Naive B cell (primary cell): ENCODE measurements around the gene NSMCE1. TPM values are rescaled to one million over a fixed set of nuclear protein-coding genes. Genes with fewer than 3 reads are reported as not detected.
"Not testable (repeated sequence)": the region's sequence is repeated elsewhere in the genome, so short reads cannot be mapped to it uniquely, and the experiment has no call there.

ENCODE experiments used
- ATAC-seq, 2 donors: fragments of 150-1000 bp; cut with Tn5 transposase; 2 replicates each; pipeline ENCODE4 v1.10.0; 2021; ENCODE audit warnings: low read depth in 2 of 2, mild to moderate bottlenecking in 2 of 2, moderate library complexity in 2 of 2
- DNase-seq: peaks from one replicate; pipeline ENCODE4 v3.0.0; 2022
- H3K27ac Mint-ChIP-seq, 6 donors: one replicate each; pipeline ENCODE4 v1.8.0; 2020 to 2022; ENCODE audit warnings: mild to moderate bottlenecking in 6 of 6, mixed read lengths in 6 of 6, moderate library complexity in 5 of 6, inconsistent platforms in 2 of 6
- H3K27me3 Mint-ChIP-seq, 3 donors: one replicate each; pipeline ENCODE4 v1.8.0; 2021 to 2022; ENCODE audit warnings: mixed read lengths in 3 of 3, mild to moderate bottlenecking in 1 of 3
- H3K36me3 Mint-ChIP-seq, 2 donors: one replicate each; pipeline ENCODE4 v1.8.0; 2020 to 2022; ENCODE audit warnings: mixed read lengths in 2 of 2, inconsistent platforms in 1 of 2, mild to moderate bottlenecking in 1 of 2
- H3K4me1 Mint-ChIP-seq, 3 donors: one replicate each; pipeline ENCODE4 v1.8.0; 2020 to 2022; ENCODE audit warnings: mixed read lengths in 3 of 3, inconsistent platforms in 1 of 3, mild to moderate bottlenecking in 1 of 3, moderate library complexity in 1 of 3
- H3K4me3 Mint-ChIP-seq, 8 donors: one replicate each; pipeline ENCODE4 v1.8.0; 2020 to 2022; ENCODE audit warnings: mild to moderate bottlenecking in 8 of 8, mixed read lengths in 8 of 8, moderate library complexity in 8 of 8, inconsistent platforms in 2 of 8
- H3K9me3 Mint-ChIP-seq, 7 donors: one replicate each; pipeline ENCODE4 v1.8.0; 2020 to 2022; ENCODE audit warnings: mixed read lengths in 7 of 7, mild to moderate bottlenecking in 5 of 7, inconsistent platforms in 2 of 7, moderate library complexity in 1 of 7
- polyA plus RNA-seq, 6 donors: library from polyadenylated mRNA; unstranded; fragments of 300-500 nt; fragmentation: Illumina TruSeq; gene quantifications; one replicate each; pipeline ENCODE4 v1.2.3, GENCODE V29; 2021; ENCODE audit warnings: low read depth in 6 of 6

NSMCE1 gene
- polyA plus RNA-seq, 6 donors from 2014 or later = 178 to 217 (median 195) TPM

DNA sequence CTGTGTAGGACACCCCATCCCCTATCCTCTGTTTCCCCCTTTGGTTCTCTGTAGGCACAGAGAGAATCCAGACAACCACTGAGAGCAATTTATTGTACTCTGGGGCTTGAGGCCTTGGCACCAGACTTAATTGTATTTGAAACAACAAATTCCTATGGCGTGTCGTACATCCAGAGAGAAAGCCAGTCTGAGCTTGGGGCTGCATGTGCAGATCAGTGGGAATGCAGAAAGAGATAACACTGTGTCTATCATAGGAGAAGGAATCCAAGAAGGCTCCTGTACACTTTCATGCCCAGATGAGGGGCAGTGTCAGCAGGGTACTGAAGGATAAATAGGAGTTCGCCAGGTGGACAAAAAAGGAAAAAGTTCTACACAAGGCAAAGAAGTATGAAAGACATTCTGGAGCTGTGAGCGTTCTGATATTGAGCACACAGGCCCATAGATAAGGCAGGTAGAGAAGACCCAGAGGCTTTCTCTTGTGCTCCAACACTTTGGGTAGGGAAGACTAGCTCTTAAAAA is 23.2 kb upstream of the NSMCE1 start:
- Mint-ChIP-seq H3K27ac (peak overlapping the region in 3 of 6 donors; percentile 52 to 82 (median 79)), H3K36me3 (no peaks in the 10 kb centered on the region)
- no peak for ATAC-seq

DNA sequence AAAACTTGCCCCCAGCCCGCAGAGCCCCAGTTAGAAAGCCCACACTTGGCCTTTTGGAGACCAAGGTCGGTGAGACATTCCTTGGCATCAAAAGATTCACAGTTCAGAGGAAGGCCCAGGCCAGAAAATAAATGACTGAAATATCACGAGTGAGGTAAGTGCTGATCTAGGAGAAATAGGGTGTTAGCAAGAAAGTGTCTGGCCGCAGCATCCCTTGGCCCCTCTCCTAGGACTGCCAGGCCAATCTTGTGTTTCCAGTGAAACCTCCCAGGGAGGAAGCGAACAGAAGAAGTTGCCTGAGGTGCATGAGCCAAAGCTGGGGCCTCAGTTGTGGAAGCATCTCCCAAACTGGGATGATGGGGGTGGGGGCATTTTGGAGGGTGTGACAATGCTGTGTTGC is 22.5 kb upstream of the NSMCE1 start:
- no peaks in the 10 kb centered on the region for H3K27me3 Mint-ChIP-seq
- H3K36me3 Mint-ChIP-seq = no peaks in the 10 kb centered on the region
- H3K9me3 Mint-ChIP-seq = peaks cover 0 to 6% (median 0%) of the 10 kb centered on the region in 7 donors
- H3K27ac Mint-ChIP-seq = peak overlapping the region in 2 of 6 donors; percentile 42 to 81
- no peak for DNase-seq
- H3K4me1 Mint-ChIP-seq = peaks cover 37 to 71% (median 51%) of the 10 kb centered on the region in 3 donors
- ATAC-seq = no peak
- no peak overlapping the region for H3K4me3 Mint-ChIP-seq

More for the DNA sequence above, 23.2 kb upstream of the NSMCE1 start:
- Mint-ChIP-seq H3K4me3 (peak overlapping the region in 1 of 8 donors; percentile 13), H3K27me3 (no peaks in the 10 kb centered on the region), H3K9me3 (peaks cover 0 to 6% (median 0%) of the 10 kb centered on the region in 7 donors), H3K4me1 (peaks cover 33 to 71% (median 51%) of the 10 kb centered on the region in 3 donors)
- DNase-seq = no peak

DNA sequence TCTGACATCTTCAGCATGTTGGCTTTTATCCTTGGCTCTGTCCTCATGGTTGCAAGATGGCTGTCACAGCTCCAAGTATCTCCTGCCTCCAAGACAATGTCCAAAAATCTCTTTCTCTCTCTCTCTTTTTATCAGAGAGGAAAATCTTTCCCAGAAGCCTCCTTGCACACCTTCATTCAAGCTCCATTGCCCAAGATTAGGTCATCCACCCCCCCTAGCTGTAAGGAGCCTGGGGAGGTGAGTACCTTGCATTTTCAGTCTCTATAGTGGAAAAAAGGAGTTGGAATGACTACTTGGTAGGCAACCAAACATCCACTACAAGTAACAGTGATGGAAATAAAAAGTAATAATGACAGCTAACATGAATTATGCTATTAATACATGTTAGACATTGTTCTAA is 22.0 kb upstream of the NSMCE1 start:
- H3K27ac Mint-ChIP-seq = peak overlapping the region in 4 of 6 donors; percentile 3 to 44 (median 30)
- peak overlapping the region in 2 of 8 donors; percentile 12 to 16 for H3K4me3 Mint-ChIP-seq
- H3K9me3 Mint-ChIP-seq = peaks cover 0 to 6% (median 0%) of the 10 kb centered on the region in 7 donors

DNA sequence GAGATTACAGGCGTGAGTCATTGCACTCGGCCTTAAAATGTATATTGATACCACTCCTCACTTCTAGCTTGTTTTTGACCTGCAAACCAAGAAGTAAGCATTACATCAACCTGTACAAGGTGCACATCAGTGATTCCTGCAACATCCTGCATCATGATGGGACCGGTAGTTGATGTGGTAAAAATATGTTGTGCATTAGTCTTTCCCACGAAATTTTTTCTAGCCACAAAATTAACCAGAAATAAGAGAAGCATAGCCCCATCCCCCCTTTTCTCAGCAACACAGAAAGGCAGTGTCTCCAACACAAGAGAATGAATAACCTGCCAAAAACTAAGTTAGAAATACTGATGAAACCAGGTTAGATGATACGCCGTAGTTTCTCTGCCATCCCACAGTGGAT is 21.1 kb upstream of the NSMCE1 start:
- H3K27ac Mint-ChIP-seq = peak overlapping the region in 3 of 6 donors; percentile 34 to 47 (median 44)
- no peaks in the 10 kb centered on the region for H3K36me3 Mint-ChIP-seq
- DNase-seq (no peak), ATAC-seq (no peak)
- peaks cover 0 to 6% (median 0%) of the 10 kb centered on the region in 7 donors for H3K9me3 Mint-ChIP-seq
- peak overlapping the region in 2 of 8 donors; percentile 4 to 54 for H3K4me3 Mint-ChIP-seq
- H3K4me1 Mint-ChIP-seq = peaks cover 43 to 74% (median 54%) of the 10 kb centered on the region in 3 donors
- H3K27me3 Mint-ChIP-seq = no peaks in the 10 kb centered on the region

More for the DNA sequence above, 22.0 kb upstream of the NSMCE1 start:
- Mint-ChIP-seq H3K36me3 (no peaks in the 10 kb centered on the region), H3K4me1 (peaks cover 38 to 71% (median 51%) of the 10 kb centered on the region in 3 donors), H3K27me3 (no peaks in the 10 kb centered on the region)
- ATAC-seq (no peak), DNase-seq (no peak)

DNA sequence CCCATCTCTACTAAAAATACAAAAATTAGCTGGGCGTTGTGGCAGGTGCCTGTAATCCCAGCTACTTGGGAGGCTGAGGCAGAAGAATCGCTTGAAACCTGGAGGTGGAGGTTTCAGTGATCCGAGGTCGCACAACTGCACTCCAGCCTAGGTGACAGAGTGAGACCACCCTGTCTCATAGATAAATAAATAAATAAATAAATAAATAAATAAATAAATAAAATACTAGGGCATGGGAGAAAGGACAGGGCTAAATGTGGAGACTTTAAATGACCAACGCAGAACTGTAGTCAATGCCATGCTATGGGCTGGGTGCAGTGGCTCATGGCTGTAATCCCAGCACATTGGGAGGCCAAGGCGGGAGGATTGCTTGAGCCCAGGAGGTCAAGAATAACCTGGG is 19.7 kb upstream of the NSMCE1 start:
- not testable (repeated sequence) for H3K27me3 Mint-ChIP-seq, H3K36me3 Mint-ChIP-seq, ATAC-seq, H3K9me3 Mint-ChIP-seq, DNase-seq, H3K4me3 Mint-ChIP-seq
- Mint-ChIP-seq H3K27ac (peak overlapping the region in 2 of 6 donors; percentile 54 to 60), H3K4me1 (peaks cover 50 to 87% (median 65%) of the 10 kb centered on the region in 3 donors)

DNA sequence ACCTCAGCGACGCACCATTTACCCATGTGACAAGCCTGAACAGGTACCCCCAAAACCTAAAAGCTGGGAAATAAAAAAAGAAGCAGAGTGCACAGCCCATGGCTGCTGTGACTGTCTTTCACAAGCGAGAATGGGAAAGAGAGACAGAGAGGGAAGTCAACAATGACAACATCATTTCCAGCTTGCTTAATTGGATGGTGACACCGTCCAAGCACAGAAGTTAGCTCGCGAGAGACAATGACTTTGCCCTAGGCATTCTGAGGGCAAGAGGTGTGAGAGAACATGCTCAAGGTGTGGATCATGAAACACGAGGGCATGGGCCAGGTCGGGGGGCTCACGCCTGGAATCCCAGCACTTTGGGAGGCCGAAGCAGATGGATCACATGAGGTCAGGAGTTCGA is 19.3 kb upstream of the NSMCE1 start:
- ATAC-seq (no peak), DNase-seq (no peak)
- Mint-ChIP-seq H3K9me3 (peaks cover 0 to 6% (median 0%) of the 10 kb centered on the region in 7 donors), H3K27me3 (no peaks in the 10 kb centered on the region), H3K4me1 (peaks cover 50 to 86% (median 62%) of the 10 kb centered on the region in 3 donors), H3K4me3 (peak overlapping the region in 1 of 8 donors; percentile 21), H3K27ac (peak overlapping the region in 2 of 6 donors; percentile 53 to 89), H3K36me3 (no peaks in the 10 kb centered on the region)

DNA sequence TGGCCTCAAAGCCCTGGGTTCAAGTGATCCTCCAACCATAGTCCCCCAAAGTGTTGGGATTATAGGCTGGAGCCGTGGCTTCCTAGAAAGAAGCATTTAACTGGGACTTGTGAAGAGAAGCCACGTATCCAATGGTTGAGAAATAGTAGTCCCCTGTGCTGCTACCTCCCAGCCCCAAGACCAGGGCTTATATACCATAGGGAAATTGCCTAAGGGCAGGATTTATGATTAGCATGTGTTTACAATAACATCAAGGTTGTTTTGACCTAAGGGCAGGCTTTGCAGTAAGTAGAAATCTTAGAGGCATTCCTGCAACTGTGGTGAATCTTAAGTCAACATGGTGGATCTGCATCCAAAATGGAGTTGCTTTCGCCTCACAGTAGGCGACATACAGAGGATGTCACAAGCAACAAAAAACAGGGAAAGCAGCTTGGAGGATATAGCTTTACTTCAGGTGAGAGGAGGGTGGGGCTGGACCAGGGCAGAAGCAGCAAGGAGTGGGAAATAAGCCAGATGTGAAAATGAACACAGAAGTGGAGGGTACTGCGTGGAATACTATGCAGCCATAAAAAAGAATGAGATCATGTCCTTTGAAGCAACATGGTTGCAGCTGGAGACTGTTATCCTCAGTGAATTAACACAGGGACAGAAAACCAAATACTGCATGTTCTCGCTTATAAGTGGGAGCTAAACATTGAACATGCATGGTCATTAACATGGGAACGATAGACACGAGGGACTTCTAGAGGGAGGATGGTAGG is 18.7 kb upstream of the NSMCE1 start:
- Mint-ChIP-seq H3K9me3 (peaks cover 0 to 6% (median 0%) of the 10 kb centered on the region in 7 donors), H3K4me3 (peak overlapping the region in 1 of 8 donors; percentile 21), H3K27me3 (no peaks in the 10 kb centered on the region), H3K27ac (peak overlapping the region in 4 of 6 donors; percentile 53 to 89 (median 67)), H3K36me3 (no peaks in the 10 kb centered on the region), H3K4me1 (peaks cover 54 to 88% (median 62%) of the 10 kb centered on the region in 3 donors)
- DNase-seq (no peak), ATAC-seq (no peak)

DNA sequence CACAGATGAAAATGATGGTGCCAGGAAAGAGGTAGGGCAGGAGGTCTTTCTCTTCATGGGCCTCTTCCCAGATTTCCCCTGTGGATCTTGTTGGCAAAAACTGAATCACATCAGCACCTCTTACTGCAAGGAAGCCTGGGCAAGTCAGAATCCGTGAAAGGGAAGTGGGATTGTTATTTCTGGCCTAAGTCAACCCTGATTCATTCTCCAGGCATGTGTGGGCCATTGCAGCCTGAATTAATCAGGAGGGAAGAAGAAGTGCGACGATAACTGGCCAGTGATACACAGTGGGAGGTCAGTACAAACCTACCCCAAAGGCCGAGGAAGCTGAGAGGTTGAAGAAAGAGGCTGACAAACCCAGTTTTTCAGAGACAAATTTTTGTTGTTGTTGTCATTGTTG is 17.9 kb upstream of the NSMCE1 start:
- ATAC-seq (no peak), DNase-seq (no peak)
- peak overlapping the region in 3 of 8 donors; percentile 6 to 45 (median 15) for H3K4me3 Mint-ChIP-seq
- H3K9me3 Mint-ChIP-seq = peaks cover 0 to 6% (median 0%) of the 10 kb centered on the region in 7 donors
- H3K4me1 Mint-ChIP-seq = peaks cover 57 to 86% (median 63%) of the 10 kb centered on the region in 3 donors
- no peaks in the 10 kb centered on the region for H3K36me3 Mint-ChIP-seq
- H3K27ac Mint-ChIP-seq = peak overlapping the region in 3 of 6 donors; percentile 48 to 81 (median 54)
- no peaks in the 10 kb centered on the region for H3K27me3 Mint-ChIP-seq

DNA sequence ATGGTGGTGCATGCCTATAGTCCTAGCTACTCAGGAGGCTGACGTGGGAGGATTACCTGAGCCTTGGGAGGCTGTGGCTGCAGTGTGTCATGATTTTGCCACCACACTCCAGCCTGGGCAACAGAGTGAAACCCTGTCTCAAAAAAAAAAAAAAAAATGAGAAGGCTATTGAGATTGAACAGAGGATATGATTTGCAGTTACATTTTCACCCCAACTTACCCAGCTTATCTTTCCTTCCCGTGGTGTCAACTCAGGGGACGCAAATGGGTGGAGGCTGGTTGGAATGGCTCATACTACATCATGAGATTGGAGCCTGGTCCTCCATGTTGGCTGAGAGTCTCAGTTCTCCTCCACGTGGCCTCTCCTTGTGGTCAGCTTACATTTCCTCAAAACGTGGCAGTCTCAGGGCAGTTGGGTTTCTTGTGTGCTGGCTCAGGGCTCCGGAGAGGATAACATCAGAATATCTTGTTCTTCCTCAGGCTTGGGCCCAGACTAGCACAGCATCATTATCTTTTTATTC is 17.2 kb upstream of the NSMCE1 start:
- no peaks in the 10 kb centered on the region for H3K36me3 Mint-ChIP-seq
- peak; percentile 35 to 40 for ATAC-seq
- DNase-seq = no peak
- peaks cover 56 to 84% (median 67%) of the 10 kb centered on the region in 3 donors for H3K4me1 Mint-ChIP-seq
- H3K27ac Mint-ChIP-seq = peak overlapping the region; percentile 48 to 92 (median 70)
- H3K27me3 Mint-ChIP-seq = no peaks in the 10 kb centered on the region
- H3K9me3 Mint-ChIP-seq = peaks cover 0 to 6% (median 0%) of the 10 kb centered on the region in 7 donors
- peak overlapping the region in 4 of 8 donors; percentile 34 to 81 (median 56) for H3K4me3 Mint-ChIP-seq

DNA sequence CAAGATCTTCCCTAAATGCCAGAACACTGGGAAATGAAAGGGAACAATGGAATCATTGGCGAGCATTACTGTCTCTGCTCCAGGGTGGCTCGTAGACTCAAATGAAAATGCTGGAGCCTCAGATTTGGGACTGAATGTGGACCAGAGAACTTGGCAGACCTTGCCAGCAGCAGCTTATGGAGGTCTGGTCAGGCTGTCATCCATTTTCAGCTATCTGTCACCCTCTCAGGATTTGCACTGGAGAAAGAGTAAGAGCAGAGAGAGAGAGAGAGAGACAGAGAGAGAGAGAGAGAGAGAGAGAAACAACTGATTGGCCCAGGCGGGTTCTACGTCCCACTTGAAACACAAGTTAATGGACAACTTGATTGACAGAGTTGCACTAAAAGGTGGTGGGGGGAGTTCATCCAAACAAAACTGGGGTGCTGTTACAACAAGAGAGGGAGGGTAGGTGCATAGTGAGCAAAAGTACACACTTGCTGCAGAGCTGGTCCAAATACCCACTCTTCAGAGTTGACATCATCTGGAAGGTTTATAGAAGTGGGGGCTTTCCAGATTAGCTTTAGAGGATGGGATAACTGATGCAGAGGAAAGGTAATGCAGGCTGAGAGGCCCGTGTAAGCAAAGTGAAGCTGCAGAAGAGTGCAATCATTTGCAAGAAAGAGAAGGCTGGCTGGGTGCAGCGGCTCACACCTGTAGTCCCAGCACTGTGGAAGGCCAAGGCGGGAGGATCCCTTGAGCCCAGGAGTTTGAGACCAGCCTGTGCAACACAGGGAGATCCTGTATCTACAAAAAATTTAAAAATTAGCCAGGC is 16.5 kb upstream of the NSMCE1 start:
- H3K36me3 Mint-ChIP-seq = no peaks in the 10 kb centered on the region
- peak overlapping the region in 5 of 8 donors; percentile 34 to 81 (median 59) for H3K4me3 Mint-ChIP-seq
- H3K27me3 Mint-ChIP-seq = no peaks in the 10 kb centered on the region

DNA sequence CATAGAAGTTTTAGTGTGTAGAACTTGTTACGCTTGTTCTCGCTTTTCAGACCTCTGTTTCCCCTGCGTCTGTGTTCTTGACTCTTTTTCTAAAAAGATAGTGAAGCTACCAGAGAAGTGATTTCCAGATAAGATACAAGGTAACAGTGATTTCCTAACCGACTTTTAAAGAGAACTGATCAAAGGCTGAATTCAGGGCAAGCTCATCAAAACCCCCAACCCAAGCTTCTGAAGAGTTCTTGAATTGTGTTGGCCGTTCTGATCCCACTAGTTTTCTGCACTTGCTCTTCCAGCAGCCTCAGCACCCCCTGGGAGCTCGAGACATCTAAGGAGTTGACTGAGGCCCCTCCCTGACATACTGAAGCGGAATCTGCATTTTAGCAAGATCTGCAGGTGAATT is 12.7 kb upstream of the NSMCE1 start:
- H3K36me3 Mint-ChIP-seq = no peaks in the 10 kb centered on the region
- no peaks in the 10 kb centered on the region for H3K27me3 Mint-ChIP-seq
- H3K4me1 Mint-ChIP-seq = peaks cover 36 to 53% (median 48%) of the 10 kb centered on the region in 3 donors
- peak overlapping the region in 1 of 6 donors; percentile 29 for H3K27ac Mint-ChIP-seq
- no peak overlapping the region for H3K4me3 Mint-ChIP-seq
- no peak for ATAC-seq
- DNase-seq = no peak
- H3K9me3 Mint-ChIP-seq = no peaks in the 10 kb centered on the region

More for the DNA sequence above, 16.5 kb upstream of the NSMCE1 start:
- Mint-ChIP-seq H3K9me3 (peaks cover 0 to 6% (median 0%) of the 10 kb centered on the region in 7 donors), H3K27ac (peak overlapping the region in 5 of 6 donors; percentile 7 to 92 (median 60)), H3K4me1 (peaks cover 50 to 77% (median 60%) of the 10 kb centered on the region in 3 donors)
- DNase-seq (no peak), ATAC-seq (peak; percentile 60 to 64)

DNA sequence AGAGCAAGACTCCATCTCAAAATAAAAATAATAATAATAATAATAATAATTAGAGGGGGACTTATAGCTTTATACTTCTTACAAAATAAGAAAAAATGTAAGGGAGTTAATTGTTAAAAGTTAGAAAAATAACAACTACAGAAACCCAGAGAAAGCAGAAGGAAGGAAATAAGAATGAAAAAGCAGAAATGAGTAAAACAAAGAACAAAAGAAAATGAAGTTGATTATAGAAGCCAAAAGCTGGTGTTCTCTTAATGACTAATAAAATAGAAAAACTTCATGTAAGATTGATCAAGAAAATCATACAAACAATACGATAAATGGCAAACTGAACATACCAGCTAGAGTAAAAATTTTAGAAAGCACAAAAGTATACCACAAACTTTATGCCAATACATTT is 6.8 kb upstream of the NSMCE1 start:
- Mint-ChIP-seq H3K4me3 (peak overlapping the region in 7 of 8 donors; percentile 9 to 83 (median 53)), H3K9me3 (peaks cover 0 to 4% (median 0%) of the 10 kb centered on the region in 7 donors), H3K36me3 (peaks cover 0 to 11% of the 10 kb centered on the region in 2 donors), H3K27me3 (no peaks in the 10 kb centered on the region), H3K27ac (peak overlapping the region in 5 of 6 donors; percentile 71 to 92 (median 83)), H3K4me1 (peaks cover 35 to 63% (median 43%) of the 10 kb centered on the region in 3 donors)
- DNase-seq = peak; percentile 36
- ATAC-seq = peak; percentile 52 to 63
